Stimulated activated CD4-positive, alpha-beta T cell treated with anti-CD3 and anti-CD28 coated beads, Interleukin-2, amount 100 ng/mL, for 48 hours (primary cell): Measurements from ENCODE around the gene TP73.
"Not testable (repeated sequence)": the region's sequence is repeated elsewhere in the genome, so short reads cannot be mapped to it uniquely, and the experiment has no call there.

Experiments used
- DNase-seq, 2 donors: peaks; one replicate each; pipeline ENCODE4 v3.0.0-alpha.2; 2020

The TP73 gene

DNA sequence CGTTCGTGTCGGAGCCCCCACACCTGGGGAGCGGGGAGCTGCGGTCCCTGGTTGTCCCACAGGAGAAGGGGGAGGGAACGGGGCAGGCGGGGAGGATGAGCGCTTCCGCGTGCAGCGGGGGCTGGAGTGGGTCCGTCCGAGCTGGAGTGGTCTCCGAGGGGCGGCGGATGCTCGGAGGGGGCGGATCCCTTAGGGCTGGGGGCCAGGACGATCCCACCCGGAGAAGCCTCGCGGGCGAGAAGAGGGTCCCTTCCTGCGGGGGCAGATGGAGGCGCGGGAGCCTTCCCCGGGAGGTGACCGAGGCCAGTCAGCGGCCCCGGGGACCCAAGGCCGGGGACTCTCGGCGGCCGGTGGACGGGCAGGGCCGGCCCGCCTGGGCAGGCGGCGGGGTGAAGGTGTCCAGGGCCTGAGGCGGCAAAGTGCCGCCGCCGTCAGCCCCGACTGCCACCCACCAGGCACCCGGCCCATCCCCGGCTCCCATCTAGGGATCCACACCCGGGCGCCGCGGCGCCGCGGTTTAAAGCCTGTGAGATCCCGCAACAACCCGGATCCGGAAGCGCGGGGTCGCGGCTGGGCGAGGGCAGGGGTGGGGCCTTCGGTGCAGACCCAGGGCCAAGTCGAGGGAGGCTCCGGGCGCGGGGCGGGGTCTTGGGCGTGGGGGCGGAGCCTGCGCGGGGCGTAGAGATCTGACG, 94.7 kb downstream of the TP73 start:
- DNase-seq = peak; percentile 84 to 90

DNA sequence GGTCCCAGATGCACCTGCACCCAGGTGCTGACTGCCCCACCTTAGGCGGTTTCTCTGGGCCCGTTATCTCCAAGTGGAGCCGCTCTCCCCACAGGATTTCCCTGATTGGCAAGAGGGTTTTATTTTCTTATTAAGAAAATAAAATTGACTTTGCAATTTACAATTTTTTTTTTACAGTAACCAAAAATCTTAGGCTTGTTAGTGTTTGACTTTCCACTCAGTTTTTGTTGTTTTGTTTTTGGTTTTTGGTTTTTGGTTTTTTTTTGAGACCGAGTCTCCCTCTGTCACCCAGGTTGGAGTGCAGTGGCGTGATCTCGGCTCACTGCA, 95.2 kb downstream of the TP73 start:
- no peak for DNase-seq

DNA sequence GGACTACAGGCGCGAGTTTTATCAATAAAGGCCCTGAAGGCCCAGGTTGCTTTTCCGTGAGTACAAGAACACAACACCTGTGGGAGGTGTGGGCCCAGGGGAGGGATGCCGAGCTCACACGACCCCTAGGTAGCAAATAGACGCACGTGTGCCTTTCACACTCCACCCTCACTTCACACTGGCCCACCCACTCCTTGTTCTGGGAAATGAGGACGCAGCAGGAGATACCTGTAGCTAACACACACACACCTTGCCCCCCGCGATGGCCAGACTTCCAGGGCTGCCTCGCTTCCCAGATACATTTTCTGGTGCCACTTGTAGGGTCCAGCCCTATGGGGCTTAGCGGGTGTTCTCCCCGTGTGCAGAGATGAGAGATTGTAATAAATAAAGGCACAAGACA, 95.6 kb downstream of the TP73 start:
- DNase-seq = no peak

DNA sequence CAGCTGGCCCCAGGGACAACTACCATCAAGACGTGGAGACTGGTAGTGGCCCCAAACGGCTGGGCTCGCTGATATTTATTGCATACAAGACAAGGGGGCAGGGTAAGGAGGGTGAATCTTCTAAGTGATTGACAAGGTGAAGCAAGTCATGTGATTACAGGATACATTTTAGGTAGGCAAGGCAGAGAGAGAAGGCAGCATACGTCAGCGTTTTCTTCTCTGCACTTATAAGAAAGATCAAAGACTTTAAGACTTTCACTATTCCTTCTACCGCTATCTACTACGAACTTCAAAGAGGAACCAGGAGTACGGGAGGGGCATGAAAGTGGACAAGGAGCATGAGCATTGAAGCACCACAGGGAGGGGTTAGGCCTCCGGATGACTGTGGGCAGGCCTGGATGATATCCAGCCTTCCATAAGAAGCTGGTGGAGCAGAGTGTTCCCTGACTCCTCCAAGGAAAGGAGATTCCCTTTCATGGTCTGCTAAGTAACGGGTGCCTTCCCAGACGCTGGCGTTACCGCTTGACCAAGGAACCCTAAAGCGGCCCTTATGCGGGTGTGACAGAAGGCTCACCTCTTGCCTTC, 96.1 kb downstream of the TP73 start:
- DNase-seq = not testable (repeated sequence)

DNA sequence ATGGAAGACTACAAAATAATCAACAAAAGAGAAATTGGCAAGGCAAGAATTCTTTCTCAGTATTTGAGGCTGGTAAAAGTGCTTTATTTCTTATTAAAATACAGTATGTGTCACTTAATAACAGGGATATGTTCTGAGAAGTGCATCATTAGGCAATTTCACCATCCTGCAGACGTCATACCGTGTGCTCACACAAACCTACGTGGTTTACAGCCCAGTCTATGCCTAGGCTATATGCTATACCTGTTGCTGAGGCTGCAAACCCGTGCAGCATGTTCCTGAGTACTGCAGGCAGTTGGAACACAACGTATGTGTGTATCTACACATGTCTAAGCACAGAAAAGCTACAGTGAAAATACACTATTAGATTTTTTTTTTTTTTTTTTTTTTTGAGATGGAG, 97.2 kb downstream of the TP73 start:
- no peak for DNase-seq

DNA sequence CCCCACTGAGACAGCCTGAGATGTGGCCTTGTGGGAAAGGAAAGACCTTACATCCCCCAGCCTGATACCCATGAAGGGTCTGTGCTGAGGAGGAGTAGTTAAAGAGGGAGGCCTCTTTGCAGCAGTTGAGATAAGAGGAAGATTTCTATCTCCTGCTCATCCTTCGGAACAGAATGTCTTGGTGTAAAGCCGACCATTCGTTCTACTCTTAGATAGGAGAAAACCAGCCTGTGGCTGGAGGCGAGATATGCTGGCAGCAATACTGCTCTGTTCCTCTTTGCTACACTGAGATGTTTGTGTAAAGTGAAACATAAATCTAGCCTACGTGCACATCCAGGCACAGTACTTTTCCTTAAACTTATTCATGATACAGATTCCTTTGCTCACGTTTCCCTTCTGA, 98.4 kb downstream of the TP73 start:
- no peak for DNase-seq

- DNase-seq = no peak
Observed at GRCh38 chr1:3752400-3752945, 100.2 kb downstream of the TP73 start, which contains the start of gene CCDC27. TSS of gene CCDC27 (plus strand) at chr1:3752450. CDS start at chr1:3752482, 32 bp downstream.

GRCh38 chr1:3753656-3754454, 101.5 kb downstream of the TP73 start:
- DNase-seq = no peak

DNA sequence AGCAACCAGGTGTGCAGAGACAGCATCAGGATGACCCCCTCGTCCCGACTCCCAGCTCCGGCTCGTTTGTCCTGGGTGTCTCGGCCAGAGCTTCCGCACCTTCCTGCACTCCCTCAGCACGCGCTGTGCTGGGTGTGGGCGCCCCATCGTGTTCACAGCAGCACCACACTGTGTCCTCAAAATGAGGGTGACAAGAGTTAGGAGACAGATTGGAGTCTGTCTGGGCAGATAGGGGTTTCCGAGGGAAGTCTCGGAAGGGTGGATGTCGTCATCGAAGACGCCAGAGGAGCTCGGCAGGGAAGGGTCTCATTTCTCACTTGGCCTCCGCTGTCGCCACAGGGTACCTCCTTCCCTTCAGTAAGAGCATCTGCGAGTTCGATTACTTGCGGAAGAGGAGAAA, 104.1 kb downstream of the TP73 start:
- no peak for DNase-seq

DNA sequence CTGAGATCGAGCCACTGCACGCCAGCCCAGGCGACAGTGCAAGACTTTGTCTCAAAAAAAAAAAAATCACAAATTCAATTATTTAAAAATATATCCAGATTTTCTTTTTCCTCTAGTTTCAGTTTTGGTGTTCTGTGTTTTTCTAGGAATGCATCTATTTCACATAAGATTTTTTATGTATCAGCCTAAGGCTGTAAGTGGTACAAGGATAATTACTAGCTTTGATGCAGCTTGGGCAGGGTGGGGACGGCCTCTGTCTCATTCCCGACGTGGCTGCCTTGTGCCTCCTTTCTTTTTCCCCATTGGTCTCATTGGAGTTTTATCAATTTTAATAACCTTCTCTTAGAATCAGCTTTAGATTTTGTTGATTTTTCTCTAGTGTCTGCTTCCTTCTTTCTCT, 106.8 kb downstream of the TP73 start:
- no peak for DNase-seq

DNA sequence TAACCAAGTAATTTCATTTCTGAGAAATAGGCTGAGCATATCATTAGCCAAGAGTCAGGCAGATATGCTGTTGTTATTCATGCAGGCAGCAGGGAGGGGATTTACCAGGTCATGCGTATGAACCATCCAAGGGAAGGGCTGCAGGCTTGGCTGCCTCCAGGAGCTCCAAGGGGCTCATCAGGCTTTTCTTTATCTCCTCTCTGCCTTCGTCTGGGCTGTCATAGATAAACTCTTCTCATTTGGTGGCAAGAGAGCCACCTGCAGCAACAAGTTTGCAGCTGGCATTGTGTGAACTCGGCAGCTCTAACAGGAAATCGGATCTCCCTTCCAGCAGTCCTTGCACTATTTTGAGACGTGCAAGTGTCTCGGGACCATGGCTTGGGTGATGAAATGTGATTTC, 107.5 kb downstream of the TP73 start:
- no peak for DNase-seq

DNA sequence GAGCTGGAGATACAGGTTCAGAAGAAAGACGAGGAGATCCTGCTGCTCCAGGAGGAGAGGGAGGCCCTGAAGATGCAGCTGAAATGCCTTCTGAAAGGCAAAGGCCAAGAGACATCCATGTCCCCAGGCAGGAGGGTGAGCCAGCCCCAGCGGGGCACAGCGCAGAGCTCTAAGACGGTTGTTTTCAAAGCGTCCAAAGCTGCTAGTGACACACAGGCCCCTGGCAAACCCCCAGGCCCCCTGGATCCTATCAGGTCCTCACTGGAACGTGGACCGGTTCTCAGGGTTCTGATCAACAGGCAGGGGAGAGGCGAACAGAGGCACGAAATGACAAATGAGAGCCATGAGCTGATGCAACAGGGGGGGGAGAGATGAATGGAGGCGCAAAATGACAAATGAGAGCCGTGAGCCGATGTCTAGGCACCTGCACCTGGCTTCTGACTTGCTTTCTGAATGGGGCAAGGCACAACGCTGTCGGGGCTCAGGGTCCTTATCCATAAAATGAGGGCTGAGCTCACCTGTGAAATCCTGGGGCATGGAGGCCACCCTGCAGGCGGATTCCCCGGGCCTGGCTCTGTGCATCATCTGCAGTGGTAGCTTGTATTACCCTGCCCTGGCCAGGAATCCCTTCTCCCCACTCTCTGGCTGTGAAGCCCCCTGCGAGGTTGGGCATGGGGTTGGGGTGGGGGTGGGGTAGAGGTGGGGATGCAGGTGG, 109.1 kb downstream of the TP73 start:
- no peak for DNase-seq

DNA sequence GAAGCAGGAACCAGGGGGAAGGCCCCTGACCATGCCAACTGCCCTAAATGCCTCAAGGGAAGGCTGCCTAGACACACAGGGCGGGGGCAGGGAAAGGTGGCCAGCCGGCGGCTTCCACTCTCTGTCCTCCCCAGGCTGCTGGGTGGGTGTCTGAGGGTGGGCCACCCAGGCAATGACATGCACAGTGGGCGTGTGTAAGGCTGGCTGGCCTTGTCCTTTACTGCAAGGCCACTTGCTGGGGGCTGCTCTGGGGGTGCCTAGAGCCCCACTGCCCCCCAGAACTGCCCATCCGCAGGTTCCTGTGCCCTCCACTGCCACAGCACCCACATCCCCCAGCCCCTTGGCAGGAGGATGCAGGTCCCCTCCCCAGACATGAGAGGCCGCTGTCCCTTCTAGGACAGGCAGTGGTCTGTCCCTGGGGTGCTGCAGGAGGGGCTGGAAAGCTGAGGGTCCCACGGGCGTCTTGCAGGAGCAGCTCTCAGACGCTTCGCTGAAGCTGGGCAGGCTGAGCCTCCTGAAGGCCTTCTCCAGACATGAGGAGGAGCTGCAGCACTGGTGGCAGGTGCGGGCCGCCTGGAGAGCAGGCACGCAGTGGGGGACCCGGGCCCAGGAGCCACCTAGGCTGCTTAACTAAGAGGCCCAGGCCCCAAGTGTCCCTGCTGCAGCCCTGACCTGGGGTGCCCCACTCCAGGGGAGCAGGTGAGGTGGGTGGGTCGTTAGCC, 110.0 kb downstream of the TP73 start:
- DNase-seq = no peak

GRCh38 chr1:3762873-3763228, 110.5 kb downstream of the TP73 start:
- DNase-seq = no peak

- no peak for DNase-seq
Observed at GRCh38 chr1:3763351-3764125, 111.2 kb downstream of the TP73 start.

- DNase-seq = no peak
Observed at GRCh38 chr1:3767328-3767925, 115.1 kb downstream of the TP73 start.

DNA sequence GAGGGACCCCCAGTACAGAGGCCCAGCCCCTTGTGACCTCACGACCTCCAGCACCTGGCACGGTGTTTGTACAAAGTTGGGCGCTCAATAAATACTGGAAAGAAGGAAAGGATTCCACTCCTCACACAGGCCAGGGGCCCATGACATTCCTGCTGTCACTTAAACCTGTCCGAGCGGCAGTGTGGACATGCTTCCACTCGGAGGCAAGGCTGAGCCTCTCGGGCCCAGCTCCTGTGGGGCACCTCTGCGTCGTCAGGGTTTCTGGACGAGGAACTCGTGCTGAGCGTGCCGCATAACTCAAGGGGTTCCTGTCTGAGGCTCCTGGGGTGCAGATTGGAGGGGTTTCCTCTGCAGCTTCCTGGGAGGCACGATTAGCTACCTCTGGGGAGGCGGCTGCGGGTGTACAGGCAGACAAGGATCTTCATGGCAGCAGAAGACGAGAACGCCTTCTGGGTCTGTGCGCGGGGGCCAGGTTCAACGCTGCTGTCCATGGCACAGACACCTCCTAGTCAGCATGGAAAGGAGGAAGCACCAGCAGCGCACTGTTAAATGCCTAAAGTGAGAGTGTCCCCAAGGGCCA, 116.6 kb downstream of the TP73 start:
- DNase-seq = no peak

DNA sequence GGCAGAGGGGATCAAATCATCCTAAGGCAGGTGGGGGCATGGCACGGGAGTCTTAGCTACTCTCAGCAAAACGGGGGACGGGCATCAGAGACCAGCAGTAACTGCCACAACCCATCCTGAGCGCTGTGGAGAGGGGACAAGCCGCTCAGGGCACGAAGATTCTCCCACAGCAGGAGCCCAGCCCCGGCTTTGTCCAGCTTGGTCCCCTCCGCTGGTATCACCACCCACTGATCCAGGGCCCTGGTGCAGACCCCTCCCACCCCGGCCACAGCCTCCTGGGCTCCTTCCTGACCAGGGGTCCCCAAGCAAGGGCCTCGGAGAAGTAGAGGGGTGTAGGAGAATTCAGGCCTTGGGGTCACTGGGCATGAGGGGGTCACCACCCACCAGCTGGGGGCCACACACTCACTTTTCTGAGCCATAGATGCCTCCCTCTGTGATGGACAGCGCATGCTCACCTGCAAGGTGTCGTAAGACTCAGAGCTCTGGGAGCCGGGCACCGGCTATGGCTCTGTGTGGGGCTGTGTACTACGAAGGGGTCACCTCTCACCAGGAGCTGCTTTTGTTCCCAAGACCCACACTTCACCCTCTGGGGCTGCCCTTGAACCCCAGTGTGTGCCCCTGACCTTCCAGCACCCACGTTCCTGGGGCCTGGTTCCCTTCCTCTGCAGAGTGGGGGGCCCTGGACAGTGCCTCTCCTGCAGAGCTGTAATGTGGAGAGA, 117.9 kb downstream of the TP73 start:
- DNase-seq = no peak

DNA sequence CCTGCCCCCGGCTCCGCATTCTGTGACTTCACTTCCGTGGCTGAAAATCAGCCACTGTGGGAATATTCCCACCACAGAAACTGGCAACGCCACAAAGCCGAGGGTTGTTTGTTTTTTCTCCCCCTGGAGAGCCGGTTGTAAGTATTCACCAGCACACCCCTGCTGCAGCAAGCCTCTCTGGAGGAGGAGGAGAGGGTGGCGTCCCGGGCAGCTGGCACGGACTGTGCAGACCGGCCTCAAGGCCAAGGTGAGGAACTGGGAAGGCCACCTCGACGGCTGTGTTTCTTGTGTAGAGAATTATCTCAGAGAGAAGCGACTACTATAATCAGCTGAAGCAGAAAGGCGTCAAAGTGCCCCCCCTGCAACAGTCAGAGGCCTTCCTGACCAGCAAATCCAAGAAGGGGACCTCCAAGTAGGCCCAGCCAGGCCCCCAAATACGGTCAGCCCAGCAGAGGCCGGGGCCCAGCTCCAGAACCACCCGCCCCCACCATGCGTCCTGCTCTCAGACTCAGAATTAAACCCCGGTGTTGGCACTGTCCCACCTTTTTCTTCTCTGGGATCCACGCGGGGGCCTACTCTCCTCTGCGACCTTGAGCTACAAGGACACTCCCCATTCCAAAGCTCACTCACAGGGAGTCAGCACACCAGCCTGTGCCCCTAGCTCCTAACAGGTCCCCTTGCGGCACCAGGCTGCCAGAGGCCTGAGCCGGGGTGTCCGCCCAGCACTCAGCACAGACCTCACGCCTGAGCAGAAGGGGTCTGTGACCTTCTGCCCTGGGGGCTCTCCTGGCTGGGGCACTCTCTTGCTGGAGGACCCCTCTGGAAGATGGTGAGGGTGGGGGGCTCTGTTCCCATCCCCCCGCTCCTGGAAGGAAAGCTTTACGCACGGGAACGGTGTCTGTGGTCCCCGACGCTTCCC, 119.1 kb downstream of the TP73 start:
- DNase-seq = no peak
